HG03060 (cell line): Measurements from ENCODE around the gene NRDE2.

Experiments
- ATAC-seq: cut with Tn5 transposase; IDR thresholded peaks from one replicate; pipeline ENCODE4 v1.9.1; 2021; ENCODE audit warnings: low read depth, moderate number of reproducible peaks; ENCODE audit not compliant: unreplicated experiment

Gene NRDE2, protein sequence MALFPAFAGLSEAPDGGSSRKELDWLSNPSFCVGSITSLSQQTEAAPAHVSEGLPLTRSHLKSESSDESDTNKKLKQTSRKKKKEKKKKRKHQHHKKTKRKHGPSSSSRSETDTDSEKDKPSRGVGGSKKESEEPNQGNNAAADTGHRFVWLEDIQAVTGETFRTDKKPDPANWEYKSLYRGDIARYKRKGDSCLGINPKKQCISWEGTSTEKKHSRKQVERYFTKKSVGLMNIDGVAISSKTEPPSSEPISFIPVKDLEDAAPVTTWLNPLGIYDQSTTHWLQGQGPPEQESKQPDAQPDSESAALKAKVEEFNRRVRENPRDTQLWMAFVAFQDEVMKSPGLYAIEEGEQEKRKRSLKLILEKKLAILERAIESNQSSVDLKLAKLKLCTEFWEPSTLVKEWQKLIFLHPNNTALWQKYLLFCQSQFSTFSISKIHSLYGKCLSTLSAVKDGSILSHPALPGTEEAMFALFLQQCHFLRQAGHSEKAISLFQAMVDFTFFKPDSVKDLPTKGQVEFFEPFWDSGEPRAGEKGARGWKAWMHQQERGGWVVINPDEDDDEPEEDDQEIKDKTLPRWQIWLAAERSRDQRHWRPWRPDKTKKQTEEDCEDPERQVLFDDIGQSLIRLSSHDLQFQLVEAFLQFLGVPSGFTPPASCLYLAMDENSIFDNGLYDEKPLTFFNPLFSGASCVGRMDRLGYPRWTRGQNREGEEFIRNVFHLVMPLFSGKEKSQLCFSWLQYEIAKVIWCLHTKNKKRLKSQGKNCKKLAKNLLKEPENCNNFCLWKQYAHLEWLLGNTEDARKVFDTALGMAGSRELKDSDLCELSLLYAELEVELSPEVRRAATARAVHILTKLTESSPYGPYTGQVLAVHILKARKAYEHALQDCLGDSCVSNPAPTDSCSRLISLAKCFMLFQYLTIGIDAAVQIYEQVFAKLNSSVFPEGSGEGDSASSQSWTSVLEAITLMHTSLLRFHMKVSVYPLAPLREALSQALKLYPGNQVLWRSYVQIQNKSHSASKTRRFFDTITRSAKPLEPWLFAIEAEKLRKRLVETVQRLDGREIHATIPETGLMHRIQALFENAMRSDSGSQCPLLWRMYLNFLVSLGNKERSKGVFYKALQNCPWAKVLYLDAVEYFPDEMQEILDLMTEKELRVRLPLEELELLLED

DNA sequence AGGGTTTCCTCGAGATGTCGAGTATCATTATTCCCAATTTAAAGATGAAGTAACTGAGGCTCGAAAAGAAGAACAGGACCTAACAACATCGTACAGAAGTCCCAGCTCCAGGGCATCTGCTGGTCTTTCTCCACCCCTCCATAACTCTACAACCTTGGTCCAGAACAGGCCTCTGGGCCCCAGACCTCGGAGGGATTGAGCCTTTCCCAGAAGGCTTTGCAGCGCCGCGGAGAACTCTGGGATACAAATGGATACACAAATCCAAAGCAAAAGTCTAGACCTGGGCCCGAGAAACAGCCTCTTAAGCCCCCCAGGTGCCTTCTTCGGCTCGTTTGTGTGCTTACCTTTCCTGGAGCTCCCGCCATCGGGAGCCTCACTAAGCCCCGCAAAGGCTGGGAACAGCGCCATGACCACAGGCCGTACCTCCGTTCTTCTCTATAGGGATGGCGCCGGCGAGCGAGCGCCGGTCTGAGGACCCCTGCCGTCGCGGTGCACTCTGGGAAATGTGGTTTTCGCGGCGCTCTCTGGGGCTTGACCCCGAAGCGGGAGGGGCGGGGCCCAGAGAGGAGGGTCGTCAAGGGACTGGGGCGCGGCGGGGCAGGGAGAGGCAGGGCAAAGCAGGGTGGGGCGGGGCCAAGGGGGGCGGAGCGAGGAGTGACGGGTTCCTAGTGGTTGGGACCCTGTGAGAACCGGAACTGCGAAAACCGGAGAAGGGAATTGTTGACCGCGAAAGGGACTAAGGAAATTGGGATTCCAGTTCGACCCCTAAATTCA, at the start of gene NRDE2:
Gene NRDE2 (minus strand): TSS at position 445 of the 774 bp plus-strand sequence. CDS start 37 bp downstream, at position 408.
- peak; percentile 81 for ATAC-seq

DNA sequence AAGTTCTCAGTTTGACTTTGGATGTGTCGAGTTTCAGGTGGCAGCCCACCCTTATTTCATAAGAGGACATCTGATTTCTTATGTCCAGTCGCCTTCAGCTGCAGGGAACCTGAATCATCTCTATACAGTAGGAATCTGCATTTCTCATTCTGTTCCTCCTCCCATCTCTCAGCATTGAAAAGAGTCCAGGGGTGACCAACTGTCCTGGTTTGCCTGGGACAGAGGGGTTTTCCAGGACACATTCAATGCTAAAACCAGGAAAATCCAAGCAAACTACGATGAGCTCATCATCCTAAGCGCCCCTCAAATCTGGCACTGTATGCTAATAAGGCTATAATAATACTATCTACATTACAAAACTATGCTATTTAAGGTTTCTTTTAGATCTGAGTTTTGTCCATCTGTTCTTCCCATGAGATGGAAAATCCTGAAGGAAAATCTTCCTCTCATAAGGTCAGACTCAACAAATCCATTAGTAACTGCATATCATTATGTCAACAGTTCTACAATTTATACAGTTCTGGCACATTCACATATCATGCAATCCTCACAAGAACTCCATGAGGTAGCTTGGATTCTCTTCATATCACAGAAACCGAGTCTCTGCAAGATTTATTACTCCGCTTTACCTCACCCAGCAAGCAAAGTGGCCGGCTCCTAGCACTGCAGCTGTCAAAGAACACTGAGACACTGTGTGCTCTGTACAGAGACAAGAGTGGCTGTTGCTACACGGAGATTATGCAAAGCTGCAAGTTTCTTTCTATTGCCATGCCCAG, 49.5 kb upstream of the NRDE2 start:
- ATAC-seq, result no peak

DNA sequence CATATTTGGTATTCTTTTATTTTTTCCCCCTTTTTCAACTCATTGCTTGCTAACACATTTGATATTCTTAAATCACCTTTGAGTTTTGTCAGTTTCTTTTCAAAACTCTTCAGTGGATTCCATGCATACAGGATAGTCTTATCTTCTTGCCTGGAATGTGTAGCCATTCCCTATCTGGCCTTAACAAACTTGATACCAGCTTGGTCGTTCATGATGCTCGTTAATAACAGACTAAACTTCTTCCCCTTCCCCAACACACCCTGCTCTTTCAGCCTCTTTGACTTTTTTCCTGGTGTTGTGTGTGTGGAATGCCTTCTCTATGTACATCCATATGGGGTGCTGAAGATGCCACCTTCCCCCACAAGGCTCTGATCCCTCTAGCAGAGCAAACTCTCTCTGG, 47.4 kb upstream of the NRDE2 start:
- ATAC-seq, result no peak

DNA sequence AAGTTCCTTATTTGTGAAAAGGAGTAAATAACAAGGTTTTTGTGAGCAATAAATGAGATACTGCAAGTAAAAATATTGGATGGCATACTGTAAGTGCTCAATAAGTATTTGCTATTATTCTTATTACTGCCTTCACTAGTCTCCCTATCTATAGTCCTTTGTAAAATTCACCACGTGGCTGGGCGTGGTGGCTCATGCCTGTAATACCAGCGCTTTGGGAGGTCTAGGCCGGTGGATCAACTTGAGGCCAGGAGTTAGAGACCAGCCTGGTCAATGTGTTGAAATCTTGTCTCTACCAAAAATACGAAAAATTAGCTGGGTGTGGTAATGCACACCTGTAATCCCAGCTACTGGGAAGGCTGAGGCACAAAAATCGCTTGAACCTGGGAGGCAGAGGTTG, 46.5 kb upstream of the NRDE2 start:
- ATAC-seq, result no peak

DNA sequence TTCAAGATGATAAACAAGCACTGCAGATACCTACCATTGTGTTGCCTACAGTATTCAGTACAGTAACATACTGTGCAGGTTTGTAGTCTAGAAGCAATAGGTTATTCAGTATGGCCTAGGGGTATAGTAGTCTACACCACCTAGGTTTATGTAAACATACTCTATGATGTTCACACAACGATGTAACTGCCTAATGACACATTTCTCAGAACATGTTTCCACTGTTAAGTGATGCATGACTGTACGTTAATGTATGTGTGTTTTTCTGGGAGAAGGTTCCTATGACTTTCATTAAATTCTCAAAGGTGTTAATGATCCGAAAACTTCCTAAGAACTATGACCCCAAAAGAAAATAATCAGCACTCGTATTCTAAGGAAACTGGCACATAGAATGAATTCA, 44.2 kb upstream of the NRDE2 start:
- no peak for ATAC-seq

DNA sequence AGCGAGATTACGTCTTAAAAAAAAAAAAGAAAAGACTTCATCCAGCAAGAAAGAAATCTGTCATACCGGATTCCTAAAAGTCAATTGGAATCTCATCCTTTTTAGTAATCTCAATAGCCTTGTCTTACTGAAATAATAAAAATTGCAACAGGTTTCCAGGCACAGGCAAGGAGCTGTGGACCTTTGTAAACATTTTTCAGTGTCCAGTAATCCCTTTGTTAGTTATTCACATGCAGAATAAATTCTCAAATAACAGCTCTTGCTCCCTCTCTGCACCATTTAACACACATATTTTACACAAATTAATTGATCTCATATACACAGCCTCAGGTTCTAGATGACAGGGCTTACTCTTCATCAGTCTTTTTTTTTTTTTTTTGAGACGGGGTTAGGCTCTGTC, 43.1 kb upstream of the NRDE2 start:
- no peak for ATAC-seq

DNA sequence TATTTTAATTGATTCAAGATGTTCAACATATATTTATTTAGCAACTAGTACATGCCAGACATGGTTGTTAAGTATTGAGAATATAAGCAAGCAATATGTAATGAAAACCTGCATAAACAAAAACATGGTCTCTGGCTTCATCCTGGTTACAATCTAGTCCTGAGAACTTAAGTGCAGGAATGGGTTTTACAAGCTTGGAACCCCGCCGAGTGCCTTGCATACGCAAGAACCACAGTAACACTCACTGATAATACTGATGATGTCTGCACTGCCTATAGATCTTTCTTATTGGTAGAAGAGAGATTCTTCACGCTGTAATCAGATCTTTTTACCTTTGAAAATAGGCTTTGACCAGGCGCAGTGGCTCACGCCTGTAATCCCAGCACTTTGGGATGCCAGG, 42.1 kb upstream of the NRDE2 start:
- ATAC-seq, result no peak

DNA sequence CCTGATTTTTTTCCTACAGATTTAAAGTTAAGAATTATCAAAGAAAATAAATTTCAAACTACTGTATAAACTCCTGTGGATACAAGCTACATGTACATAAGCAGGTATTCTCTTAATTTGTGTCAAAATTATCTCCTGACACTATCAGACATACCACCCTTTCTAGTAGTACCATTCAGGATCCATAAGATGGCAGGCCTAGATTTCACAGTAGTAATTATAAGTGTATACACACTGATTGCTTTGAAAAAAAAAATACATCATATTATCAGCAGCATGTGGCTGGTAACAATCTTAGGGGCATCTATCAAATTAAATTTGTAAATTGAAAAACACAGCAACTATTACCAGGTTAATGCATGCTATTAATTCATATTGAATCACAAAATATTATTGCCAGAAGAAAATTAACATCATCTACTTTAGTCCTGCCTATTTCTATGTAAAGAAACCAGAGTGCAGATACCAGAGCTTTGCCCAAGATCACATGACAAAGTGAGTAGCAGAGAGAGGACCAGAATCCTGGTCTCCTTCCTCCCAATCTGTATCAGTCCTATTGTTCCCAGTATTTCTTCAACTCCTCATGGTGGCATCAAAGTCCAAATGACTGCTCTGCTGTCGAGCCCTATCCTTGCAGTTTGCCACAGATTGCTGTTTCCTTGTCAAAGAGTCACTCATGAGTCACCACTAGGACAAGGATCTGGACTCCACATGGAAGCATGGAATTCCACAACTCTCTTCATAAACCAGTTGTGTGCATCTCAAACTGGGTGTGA, 37.4 kb upstream of the NRDE2 start:
- ATAC-seq, result no peak

DNA sequence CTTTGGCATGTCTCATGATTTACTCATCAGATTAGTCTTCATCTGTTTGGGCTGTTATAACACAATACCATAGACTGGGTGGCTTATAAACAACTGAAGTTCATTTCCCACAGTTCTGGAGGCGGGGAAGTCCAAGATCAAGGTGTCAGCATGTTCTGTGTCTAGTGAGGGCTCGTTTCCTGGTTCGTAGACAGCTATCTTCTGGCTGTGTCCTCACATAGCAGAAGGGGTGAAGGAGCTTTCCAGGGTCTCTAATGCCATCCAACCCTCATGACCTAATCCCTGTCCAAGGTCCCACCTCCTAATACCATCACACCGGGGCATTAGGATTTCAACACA, 30.8 kb upstream of the NRDE2 start:
- no peak for ATAC-seq

DNA sequence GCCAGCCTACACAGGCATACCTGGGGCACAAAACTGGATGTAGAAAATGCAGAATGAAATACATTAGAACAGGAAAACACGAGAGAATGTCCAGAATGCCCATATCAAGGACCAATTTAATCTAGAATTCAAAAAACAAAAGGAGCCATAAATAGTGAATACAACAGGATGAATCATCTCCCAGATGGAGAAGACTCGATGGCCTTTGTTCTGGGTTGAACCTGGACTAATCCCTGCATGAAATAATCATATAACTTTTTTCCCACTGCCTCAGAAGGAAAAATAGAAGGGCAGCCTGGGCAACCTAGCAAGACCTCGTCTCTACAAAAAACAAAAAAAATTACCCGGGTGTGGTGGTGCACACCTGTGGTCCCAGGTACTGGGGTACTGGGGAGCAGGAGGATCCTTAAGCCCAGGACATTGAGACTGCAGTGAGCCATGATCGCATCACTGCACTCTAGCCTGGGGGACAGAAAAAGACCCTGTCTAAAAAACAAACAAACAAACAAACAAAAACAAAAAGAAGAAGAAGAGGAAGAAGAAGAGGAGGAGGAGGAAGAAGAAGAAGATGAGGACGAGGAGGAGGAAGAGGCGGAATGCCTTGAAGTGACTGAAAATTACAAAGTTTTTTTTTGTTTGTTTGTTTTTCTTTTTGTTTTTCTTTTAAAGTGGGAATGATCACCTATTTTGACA, 30.3 kb upstream of the NRDE2 start:
- ATAC-seq, result no peak

DNA sequence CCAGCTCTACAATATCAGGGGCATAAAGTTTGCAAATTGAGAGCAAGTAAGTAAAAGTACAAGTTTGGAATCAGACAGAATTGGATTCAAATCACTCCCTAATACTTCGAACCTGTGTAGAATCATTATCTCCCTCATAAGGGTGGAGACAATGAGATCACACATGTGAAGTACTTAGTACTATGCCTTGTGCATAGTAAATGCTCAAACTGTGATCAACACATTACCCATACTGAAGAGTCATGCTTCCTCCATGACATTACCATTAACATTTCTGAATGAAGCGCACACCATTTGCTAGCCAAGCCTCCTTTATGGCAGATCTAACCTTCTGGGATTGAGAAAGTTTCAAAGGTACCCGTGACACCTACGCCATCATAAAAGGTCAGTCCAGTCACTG, 26.6 kb upstream of the NRDE2 start:
- ATAC-seq, result no peak

DNA sequence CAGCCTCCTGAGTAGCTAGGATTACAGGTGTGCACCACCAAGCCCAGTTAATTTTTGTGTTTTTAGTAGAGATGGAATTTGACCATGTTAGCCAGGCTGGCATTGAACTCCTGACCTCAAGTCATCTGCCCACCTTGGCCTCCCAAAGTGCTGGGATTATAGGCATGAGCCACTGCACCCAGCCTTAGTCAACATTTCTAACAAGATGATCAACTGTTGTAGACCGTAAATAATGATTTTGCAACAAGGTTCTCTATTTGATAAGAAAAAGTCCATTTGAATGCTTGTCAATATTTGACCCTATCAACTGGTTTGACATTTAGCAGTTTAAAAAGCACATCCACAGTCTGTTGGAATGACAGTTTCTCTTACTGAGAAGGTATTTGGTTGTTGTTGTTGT, 25.2 kb upstream of the NRDE2 start:
- no peak for ATAC-seq

DNA sequence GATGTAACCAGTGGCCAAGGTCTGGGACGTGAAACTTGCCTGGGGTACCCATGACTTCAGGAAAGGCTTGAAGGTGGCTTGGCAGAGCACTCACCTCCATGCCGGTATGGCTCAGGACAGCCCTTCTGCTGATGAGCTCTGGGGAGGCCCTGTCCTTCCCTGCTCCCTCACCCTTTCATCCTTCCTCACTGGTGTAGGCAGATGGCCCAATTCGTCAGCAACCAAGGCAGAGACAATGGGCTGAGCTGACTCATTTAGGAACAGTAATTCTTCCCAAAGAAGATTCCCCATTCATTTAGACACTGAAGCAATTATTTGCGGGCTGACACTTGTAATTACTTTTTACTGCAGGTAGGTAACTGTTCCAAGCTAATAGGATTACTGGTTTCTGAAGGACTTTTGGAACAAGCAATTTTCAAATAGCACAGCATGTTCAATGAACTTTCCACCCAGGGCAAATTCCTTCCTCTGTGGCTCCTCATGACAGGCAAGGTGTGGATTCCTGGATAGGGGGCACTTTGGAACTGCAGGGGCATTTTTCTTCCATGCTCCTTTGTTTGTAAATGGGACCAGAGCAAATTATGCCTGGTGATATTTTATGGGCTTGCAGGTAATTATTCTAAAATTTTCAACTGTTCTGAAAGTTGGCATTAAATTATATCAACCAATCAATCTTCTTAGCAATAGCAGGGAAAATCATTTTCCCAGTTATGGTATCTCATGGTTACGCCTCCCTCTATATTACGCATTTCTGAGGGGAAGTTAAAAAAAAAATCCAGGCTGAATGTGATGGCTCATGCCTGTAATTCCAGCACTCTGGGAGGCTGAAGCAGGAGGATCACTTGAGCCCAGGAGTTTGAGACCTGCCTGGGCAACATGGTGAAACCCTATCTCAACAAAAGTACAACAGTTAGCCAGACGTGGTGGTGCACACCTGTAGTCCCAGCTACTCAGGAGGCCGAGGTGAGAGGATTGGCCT, 24.1 kb upstream of the NRDE2 start:
- no peak for ATAC-seq

DNA sequence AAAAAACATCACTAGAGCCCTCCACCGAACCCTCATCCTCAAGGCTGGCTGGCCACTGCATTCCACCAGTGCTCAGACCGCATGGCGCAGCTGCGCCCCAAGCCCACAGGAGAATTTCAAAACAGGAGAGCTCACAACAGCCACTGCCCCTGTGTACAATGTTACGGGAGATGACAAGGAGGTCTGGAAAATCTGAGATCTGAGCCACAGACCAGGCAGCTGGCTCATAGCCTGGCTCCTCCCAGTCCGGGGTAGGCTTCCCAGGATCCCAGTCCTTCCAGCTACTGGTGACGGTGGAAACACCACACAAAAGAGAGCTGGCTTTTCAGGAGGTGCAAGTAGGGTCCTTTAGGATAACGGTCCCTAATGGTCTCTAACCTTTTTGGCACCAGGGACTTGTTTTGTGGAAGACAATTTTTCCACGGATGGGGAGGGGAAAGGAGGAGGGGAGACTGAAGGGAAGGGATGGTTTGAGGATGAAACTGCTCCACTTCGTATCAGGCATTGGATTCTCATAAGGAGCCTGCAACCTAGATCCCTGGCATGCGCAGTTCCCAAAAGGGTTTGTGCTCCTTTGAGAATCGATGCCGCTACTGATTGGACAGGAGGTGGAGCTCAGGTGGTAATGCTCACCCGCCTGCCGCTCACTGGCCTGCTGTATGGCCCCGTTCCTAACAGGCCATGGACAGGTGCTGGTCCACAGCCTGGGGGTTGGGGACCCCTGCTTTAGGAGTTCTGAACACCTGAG, 23.0 kb upstream of the NRDE2 start:
- ATAC-seq, result no peak

DNA sequence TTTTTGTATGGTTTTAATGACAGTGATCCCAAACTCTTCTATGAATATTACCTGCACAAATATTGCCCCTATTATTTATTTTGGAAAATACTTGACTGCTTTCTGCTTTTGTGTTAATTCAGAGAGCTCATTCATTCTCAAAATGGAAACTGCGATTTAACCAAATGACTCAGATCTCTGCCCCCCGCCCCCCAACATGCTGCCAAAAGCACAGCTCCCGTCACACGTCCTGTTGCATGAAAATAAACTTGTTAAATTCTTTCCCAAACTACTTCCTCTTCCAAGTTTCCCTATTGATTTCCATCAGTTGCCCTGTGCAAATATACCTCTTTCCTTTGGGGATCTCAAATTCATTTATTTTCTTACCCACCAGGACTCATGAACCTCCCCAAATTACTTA, 18.0 kb upstream of the NRDE2 start:
- ATAC-seq, result no peak

DNA sequence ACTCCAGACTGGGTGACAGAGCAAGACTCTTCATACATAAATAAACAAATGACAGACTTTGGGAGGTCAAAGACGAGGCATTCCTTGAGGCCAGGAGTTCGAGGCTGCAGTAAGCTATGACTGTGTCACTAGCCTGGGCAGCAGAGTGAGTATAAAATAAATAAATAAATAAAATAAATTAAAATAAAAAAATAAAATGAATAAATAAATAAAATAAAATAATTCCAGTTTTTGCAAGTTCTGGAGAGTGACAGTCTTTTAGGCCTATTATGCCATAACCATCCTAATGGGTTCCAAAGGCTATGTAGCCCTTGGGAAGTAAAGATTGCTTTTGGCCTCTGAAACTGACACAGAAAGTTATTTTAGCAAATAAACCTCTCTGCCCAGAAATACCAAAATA, 16.5 kb upstream of the NRDE2 start:
- ATAC-seq, result no peak

DNA sequence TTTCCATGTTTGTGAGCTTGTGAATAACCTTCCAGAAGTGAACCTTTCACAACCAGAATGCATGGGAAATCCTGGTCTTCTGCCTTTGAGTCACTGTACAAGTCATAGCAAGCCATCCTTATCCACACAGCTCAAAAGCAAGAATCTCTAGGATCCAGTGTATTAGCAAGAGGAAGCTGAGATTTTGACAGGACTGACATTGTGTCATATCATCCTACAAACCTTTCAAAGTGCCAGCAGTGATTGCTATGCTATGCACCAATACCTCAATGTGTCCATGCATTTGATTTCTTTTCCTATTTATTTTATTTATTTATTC, 13.5 kb upstream of the NRDE2 start:
- no peak for ATAC-seq
